ENCODE measurements around the gene POGLUT2.
"Not testable (repeated sequence)": the region's sequence is repeated elsewhere in the genome, so short reads cannot be mapped to it uniquely, and the experiment has no call there.

POGLUT2 gene

GRCh38 chr13:102788683-102789082 is 10.1 kb downstream of the POGLUT2 start:
- Histone ChIP-seq H3K27ac (no peak overlapping the region), H3K36me3 (no peaks in the 10 kb centered on the region), H3K4me3 (ENCODE audit: low read depth in 1 of 2, low read length in 1 of 2) (no peak overlapping the region), H3K27me3 (no peaks in the 10 kb centered on the region), H3K4me1 (ENCODE audit: control insufficient read depth in 1 of 2, insufficient read depth in 1 of 2, low read depth in 1 of 2, low read length in 1 of 2) (no peaks in the 10 kb centered on the region), H3K9me3 (no peaks in the 10 kb centered on the region)
- no peak for TF ChIP-seq CTCF (IDR thresholded peaks at IDR 0.05)

GRCh38 chr13:102784483-102784882 is 14.3 kb downstream of the POGLUT2 start:
- H3K27me3 ChIP-seq = no peaks in the 10 kb centered on the region
- no peak for TF ChIP-seq CTCF (IDR thresholded peaks at IDR 0.05)
- no peaks in the 10 kb centered on the region for H3K9me3 ChIP-seq
- H3K36me3 ChIP-seq = no peaks in the 10 kb centered on the region
- H3K4me3 ChIP-seq (ENCODE audit: low read depth in 1 of 2, low read length in 1 of 2) = no peak overlapping the region
- no peaks in the 10 kb centered on the region for H3K4me1 ChIP-seq (ENCODE audit: control insufficient read depth in 1 of 2, insufficient read depth in 1 of 2, low read depth in 1 of 2, low read length in 1 of 2)
- no peak overlapping the region for H3K27ac ChIP-seq

- Histone ChIP-seq H3K36me3 (no peaks in the 10 kb centered on the region), H3K4me1 (ENCODE audit: control insufficient read depth in 1 of 2, insufficient read depth in 1 of 2, low read depth in 1 of 2, low read length in 1 of 2) (no peaks in the 10 kb centered on the region), H3K27me3 (no peaks in the 10 kb centered on the region), H3K9me3 (no peaks in the 10 kb centered on the region), H3K27ac (no peak overlapping the region), H3K4me3 (ENCODE audit: low read depth in 1 of 2, low read length in 1 of 2) (no peak overlapping the region)
- TF ChIP-seq CTCF (IDR thresholded peaks at IDR 0.05) = no peak
Observed at GRCh38 chr13:102781591-102781990, 17.2 kb downstream of the POGLUT2 start.

- H3K36me3 ChIP-seq; H3K9me3 ChIP-seq; H3K4me1 ChIP-seq (ENCODE audit: control insufficient read depth in 1 of 2, insufficient read depth in 1 of 2, low read depth in 1 of 2, low read length in 1 of 2); H3K27ac ChIP-seq; H3K27me3 ChIP-seq; H3K4me3 ChIP-seq (ENCODE audit: low read depth in 1 of 2, low read length in 1 of 2): not testable (repeated sequence)
Observed at GRCh38 chr13:102780656-102781055, 18.1 kb downstream of the POGLUT2 start.

- Histone ChIP-seq H3K27ac (no peak overlapping the region), H3K4me1 (ENCODE audit: control insufficient read depth in 1 of 2, insufficient read depth in 1 of 2, low read depth in 1 of 2, low read length in 1 of 2) (no peaks in the 10 kb centered on the region), H3K9me3 (no peaks in the 10 kb centered on the region), H3K4me3 (ENCODE audit: low read depth in 1 of 2, low read length in 1 of 2) (no peak overlapping the region), H3K27me3 (no peaks in the 10 kb centered on the region), H3K36me3 (no peaks in the 10 kb centered on the region)
- no peak for TF ChIP-seq CTCF (IDR thresholded peaks at IDR 0.05)
Observed at GRCh38 chr13:102779436-102780159, 19.2 kb downstream of the POGLUT2 start.

- H3K27me3 ChIP-seq = peaks cover 3% of the 10 kb centered on the region
- TF ChIP-seq CTCF (IDR thresholded peaks at IDR 0.05) = no peak
- H3K27ac ChIP-seq = no peak overlapping the region
- H3K4me1 ChIP-seq (ENCODE audit: control insufficient read depth in 1 of 2, insufficient read depth in 1 of 2, low read depth in 1 of 2, low read length in 1 of 2) = peaks cover 10 to 12% of the 10 kb centered on the region in 2 experiments
- no peaks in the 10 kb centered on the region for H3K36me3 ChIP-seq
- H3K4me3 ChIP-seq (ENCODE audit: low read depth in 1 of 2, low read length in 1 of 2) = no peak overlapping the region
- H3K9me3 ChIP-seq = no peaks in the 10 kb centered on the region
Observed at GRCh38 chr13:102777736-102778135, 21.0 kb downstream of the POGLUT2 start.

Data from neutrophil (primary cell).